ENCODE results near the gene NR4A3.
"Not testable (repeated sequence)": the region's sequence is repeated elsewhere in the genome, so short reads cannot be mapped to it uniquely, and the experiment has no call there.

The NR4A3 gene

GRCh38 chr9:99821396-99822108 lies at the start of gene NR4A3:
TSS of gene NR4A3 (plus strand) at chr9:99821885. CDS start at chr9:99828043, 6,158 bp downstream.
- TF ChIP-seq ZNF274 (IDR thresholded peaks at IDR 0.05; ENCODE audit: low read depth, low read length) = no peak
- H3K4me3 ChIP-seq (ENCODE audit: low read length) = peak within 1 kb of the TSS; percentile 68

GRCh38 chr9:99773468-99774138 lies 48.1 kb upstream of the NR4A3 start:
- no peak for TF ChIP-seq ZNF274 (IDR thresholded peaks at IDR 0.05; ENCODE audit: low read depth, low read length)
- no peak overlapping the region for H3K4me3 ChIP-seq (ENCODE audit: low read length)

- TF ChIP-seq ZNF274 (IDR thresholded peaks at IDR 0.05; ENCODE audit: low read depth, low read length) = no peak
- H3K4me3 ChIP-seq (ENCODE audit: low read length) = no peak overlapping the region
Observed at GRCh38 chr9:99778308-99778707, 43.4 kb upstream of the NR4A3 start.

GRCh38 chr9:99778836-99779235 lies 42.8 kb upstream of the NR4A3 start:
- TF ChIP-seq ZNF274 (IDR thresholded peaks at IDR 0.05; ENCODE audit: low read depth, low read length) = no peak

GRCh38 chr9:99779277-99779676 lies 42.4 kb upstream of the NR4A3 start:
- no peak overlapping the region for H3K4me3 ChIP-seq (ENCODE audit: low read length)
- TF ChIP-seq ZNF274 (IDR thresholded peaks at IDR 0.05; ENCODE audit: low read depth, low read length) = no peak

More at GRCh38 chr9:99778836-99779235, 42.8 kb upstream of the NR4A3 start:
- no peak overlapping the region for H3K4me3 ChIP-seq (ENCODE audit: low read length)

GRCh38 chr9:99782349-99782748 lies 39.3 kb upstream of the NR4A3 start:
- not testable (repeated sequence) for H3K4me3 ChIP-seq (ENCODE audit: low read length)

- H3K4me3 ChIP-seq (ENCODE audit: low read length) = no peak overlapping the region
- TF ChIP-seq ZNF274 (IDR thresholded peaks at IDR 0.05; ENCODE audit: low read depth, low read length) = no peak
Observed at GRCh38 chr9:99782962-99783718, 38.5 kb upstream of the NR4A3 start.

- TF ChIP-seq ZNF274 (IDR thresholded peaks at IDR 0.05; ENCODE audit: low read depth, low read length) = no peak
- no peak overlapping the region for H3K4me3 ChIP-seq (ENCODE audit: low read length)
Observed at GRCh38 chr9:99783799-99784198, 37.9 kb upstream of the NR4A3 start.

- TF ChIP-seq ZNF274 (IDR thresholded peaks at IDR 0.05; ENCODE audit: low read depth, low read length) = no peak
- no peak overlapping the region for H3K4me3 ChIP-seq (ENCODE audit: low read length)
Observed at GRCh38 chr9:99785010-99785590, 36.6 kb upstream of the NR4A3 start.

- no peak for TF ChIP-seq ZNF274 (IDR thresholded peaks at IDR 0.05; ENCODE audit: low read depth, low read length)
- no peak overlapping the region for H3K4me3 ChIP-seq (ENCODE audit: low read length)
Observed at GRCh38 chr9:99787556-99787955, 34.1 kb upstream of the NR4A3 start.

GRCh38 chr9:99793528-99793927 lies 28.2 kb upstream of the NR4A3 start:
- no peak overlapping the region for H3K4me3 ChIP-seq (ENCODE audit: low read length)
- TF ChIP-seq ZNF274 (IDR thresholded peaks at IDR 0.05; ENCODE audit: low read depth, low read length) = no peak

GRCh38 chr9:99796231-99796630 lies 25.5 kb upstream of the NR4A3 start:
- TF ChIP-seq ZNF274 (IDR thresholded peaks at IDR 0.05; ENCODE audit: low read depth, low read length) = no peak
- H3K4me3 ChIP-seq (ENCODE audit: low read length) = no peak overlapping the region

- H3K4me3 ChIP-seq (ENCODE audit: low read length) = no peak overlapping the region
- TF ChIP-seq ZNF274 (IDR thresholded peaks at IDR 0.05; ENCODE audit: low read depth, low read length) = no peak
Observed at GRCh38 chr9:99801775-99802174, 19.9 kb upstream of the NR4A3 start.

GRCh38 chr9:99803694-99804093 lies 18.0 kb upstream of the NR4A3 start:
- TF ChIP-seq ZNF274 (IDR thresholded peaks at IDR 0.05; ENCODE audit: low read depth, low read length) = no peak
- no peak overlapping the region for H3K4me3 ChIP-seq (ENCODE audit: low read length)

Data from GM08714 (cell line).